HG02759 (cell line): ENCODE data around the gene ECT2L.

Source experiments
- ATAC-seq: cut with Tn5 transposase; IDR thresholded peaks from one replicate; pipeline ENCODE4 v1.9.1; 2021; ENCODE audit warnings: mild to moderate bottlenecking, moderate library complexity; ENCODE audit not compliant: unreplicated experiment

ECT2L gene

GRCh38 chr6:138805016-138805765, 9.3 kb downstream of the ECT2L start:
- ATAC-seq: no peak

GRCh38 chr6:138806889-138807288, 11.0 kb downstream of the ECT2L start:
- no peak for ATAC-seq

GRCh38 chr6:138809677-138810076, 13.8 kb downstream of the ECT2L start:
- ATAC-seq: no peak

- ATAC-seq: no peak
Measured at GRCh38 chr6:138811866-138812265, 16.0 kb downstream of the ECT2L start.

GRCh38 chr6:138814179-138814834, 18.4 kb downstream of the ECT2L start:
- no peak for ATAC-seq

GRCh38 chr6:138815221-138815620, 19.3 kb downstream of the ECT2L start:
- ATAC-seq: no peak

GRCh38 chr6:138815797-138816528, 20.1 kb downstream of the ECT2L start:
- ATAC-seq: peak; percentile 58

- ATAC-seq: no peak
Measured at GRCh38 chr6:138817799-138818198, 21.9 kb downstream of the ECT2L start.

GRCh38 chr6:138818496-138819194, 22.8 kb downstream of the ECT2L start:
- peak; percentile 86 for ATAC-seq

- no peak for ATAC-seq
Measured at GRCh38 chr6:138821519-138821918, 25.6 kb downstream of the ECT2L start.

GRCh38 chr6:138824482-138825144, 28.7 kb downstream of the ECT2L start:
- no peak for ATAC-seq

- ATAC-seq: no peak
Measured at GRCh38 chr6:138830248-138830647, 34.4 kb downstream of the ECT2L start.

GRCh38 chr6:138832182-138832581, 36.3 kb downstream of the ECT2L start:
- no peak for ATAC-seq

- ATAC-seq: no peak
Measured at GRCh38 chr6:138833816-138834539, 38.1 kb downstream of the ECT2L start.

GRCh38 chr6:138837246-138837645, 41.4 kb downstream of the ECT2L start:
- ATAC-seq: no peak

GRCh38 chr6:138844192-138844591, 48.3 kb downstream of the ECT2L start:
- ATAC-seq: no peak

- ATAC-seq: no peak
Measured at GRCh38 chr6:138847884-138848283, 52.0 kb downstream of the ECT2L start.

GRCh38 chr6:138848461-138848860, 52.6 kb downstream of the ECT2L start:
- no peak for ATAC-seq

- ATAC-seq: no peak
Measured at GRCh38 chr6:138849791-138850190, 53.9 kb downstream of the ECT2L start.

GRCh38 chr6:138856654-138857053, 60.8 kb downstream of the ECT2L start:
- ATAC-seq: no peak
